ENCODE data around the gene ADH5. TPM values are rescaled to one million over a fixed set of nuclear protein-coding genes. Genes with fewer than 3 reads are reported as not detected.

The ADH5 gene
- total RNA-seq, 1 experiment from 2014 or later: 163 TPM

- no peak overlapping the region for H3K4me3 ChIP-seq (replicated peaks in 1 of 2; ENCODE audit: low read depth in 1 of 2, low read length in 2 of 2)
- no peak overlapping the region for H2AFZ ChIP-seq (ENCODE audit: low read depth, low read length, poor library complexity, severe bottlenecking)
- no TSS peak for BruUV-seq (replicated peaks)
- POLR2A ChIA-PET: no interaction called here
- peaks cover 9 to 24% of the 10 kb centered on the region in 2 experiments; a peak in 3 of 4 replicates for H3K36me3 ChIP-seq (ENCODE audit: control insufficient read depth in 1 of 2, insufficient read depth in 2 of 2, low read length in 2 of 2)
- RAD21 ChIA-PET (ENCODE audit: low non-redundant PET in 1 of 2, low total read pairs in 2 of 2, uncharacterized antibody in 2 of 2, unreplicated experiment in 2 of 2): no interaction called here
- H3K27ac ChIP-seq (ENCODE audit: low read depth, low read length): no peak overlapping the region
- H3K27me3 ChIP-seq (ENCODE audit: insufficient read depth, low read length): no peaks in the 10 kb centered on the region
- H3K79me2 ChIP-seq (ENCODE audit: insufficient read depth, low read length): peaks cover 17% of the 10 kb centered on the region; the same call in 1 of the 2 replicates
- intact Hi-C loops (cut with micrococcal nuclease): loop anchor here (5.0 kb wide), 2 partner anchors 61 to 121 kb away; partner anchors contain the start of gene METAP1
- DNase-seq (ENCODE audit: low read depth, low spot score): no peak
- no peak for TF ChIP-seq SIN3A (IDR thresholded peaks at IDR 0.05; ENCODE audit: low read depth)
- no peak for TF ChIP-seq CEBPB (IDR thresholded peaks at IDR 0.05; ENCODE audit: low read depth)
- TF ChIP-seq EZH2 (IDR thresholded peaks at IDR 0.05): no peak
- TF ChIP-seq EZH2phosphoT487 (IDR thresholded peaks at IDR 0.05; ENCODE audit: borderline replicate concordance): no peak
- TF ChIP-seq SRF (IDR thresholded peaks at IDR 0.05; ENCODE audit: low read depth): no peak
- no peak for TF ChIP-seq RAD21 (IDR thresholded peaks at IDR 0.05; ENCODE audit: low read depth)
- TF ChIP-seq YY1 (IDR thresholded peaks at IDR 0.05; ENCODE audit: extremely low read depth, insufficient replicate concordance, low read depth, low read length): no peak
- TF ChIP-seq ZFX (IDR thresholded peaks at IDR 0.05): no peak
- TF ChIP-seq EGR1 (IDR thresholded peaks at IDR 0.05; ENCODE audit: low read depth): no peak
- TF ChIP-seq ATF3 (IDR thresholded peaks at IDR 0.05): no peak
- TF ChIP-seq ZNF274 (IDR thresholded peaks at IDR 0.05; ENCODE audit: low read depth, low read length): no peak
- no peaks in the 10 kb centered on the region for H3K9me3 ChIP-seq (ENCODE audit: control insufficient read depth in 1 of 2, insufficient read depth in 1 of 2, low read depth in 1 of 2, low read length in 2 of 2)
- no peak overlapping the region for H3K9ac ChIP-seq (ENCODE audit: low read length)
- H4K20me1 ChIP-seq (ENCODE audit: insufficient read depth): no peaks in the 10 kb centered on the region
- ATAC-seq: no peak
- H3K9me2 ChIP-seq (ENCODE audit: insufficient read depth): no peaks in the 10 kb centered on the region
- no peak overlapping the region for H3K4me2 ChIP-seq (ENCODE audit: low read length)
- H3K4me1 ChIP-seq (ENCODE audit: control insufficient read depth in 1 of 2, insufficient read depth in 2 of 2, low read length in 2 of 2): peaks cover 27 to 48% of the 10 kb centered on the region in 2 experiments
- CTCF ChIA-PET: no interaction called here
Measured at GRCh38 chr4:99058228-99058627, 30.4 kb downstream of the ADH5 start.

- intact Hi-C loops (cut with micrococcal nuclease): no loop called here
- H3K4me2 ChIP-seq (ENCODE audit: low read length): no peak overlapping the region
- POLR2A ChIA-PET: no interaction called here
Measured at GRCh38 chr4:99054428-99054994, 34.1 kb downstream of the ADH5 start.

More at GRCh38 chr4:99054428-99054994, 34.1 kb downstream of the ADH5 start:
- Histone ChIP-seq H3K9ac (ENCODE audit: low read length) (no peak overlapping the region), H3K27ac (ENCODE audit: low read depth, low read length) (no peak overlapping the region), H4K20me1 (ENCODE audit: insufficient read depth) (no peaks in the 10 kb centered on the region), H3K27me3 (ENCODE audit: insufficient read depth, low read length) (no peaks in the 10 kb centered on the region), H2AFZ (ENCODE audit: low read depth, low read length, poor library complexity, severe bottlenecking) (no peak overlapping the region), H3K9me2 (ENCODE audit: insufficient read depth) (no peaks in the 10 kb centered on the region), H3K9me3 (ENCODE audit: control insufficient read depth in 1 of 2, insufficient read depth in 1 of 2, low read depth in 1 of 2, low read length in 2 of 2) (no peaks in the 10 kb centered on the region), H3K36me3 (ENCODE audit: control insufficient read depth in 1 of 2, insufficient read depth in 2 of 2, low read length in 2 of 2) (peaks cover 16 to 24% of the 10 kb centered on the region in 2 experiments; a peak in 3 of 4 replicates), H3K4me1 (ENCODE audit: control insufficient read depth in 1 of 2, insufficient read depth in 2 of 2, low read length in 2 of 2) (peaks cover 13 to 24% of the 10 kb centered on the region in 2 experiments), H3K4me3 (replicated peaks in 1 of 2; ENCODE audit: low read depth in 1 of 2, low read length in 2 of 2) (no peak overlapping the region), H3K79me2 (ENCODE audit: insufficient read depth, low read length) (peaks cover 19% of the 10 kb centered on the region; the same call in 1 of the 2 replicates)
- ATAC-seq (no peak), DNase-seq (ENCODE audit: low read depth, low spot score) (no peak)
- no peak for TF ChIP-seq RAD21 (IDR thresholded peaks at IDR 0.05; ENCODE audit: low read depth)
- no TSS peak for BruUV-seq (replicated peaks)
- RAD21 ChIA-PET (ENCODE audit: low non-redundant PET in 1 of 2, low total read pairs in 2 of 2, uncharacterized antibody in 2 of 2, unreplicated experiment in 2 of 2): no interaction called here
- CTCF ChIA-PET: interaction anchor here (1.1 to 1.3 kb wide), 2 partner anchors 59 to 114 kb away, joined by 3 to 4 read pairs; partner anchors contain the start of gene METAP1

All from HCT116 (cell line).